ENCODE measurements around the gene PEX5L. TPM values are rescaled to one million over a fixed set of nuclear protein-coding genes. Genes with fewer than 3 reads are reported as not detected.

The PEX5L gene
- polyA plus RNA-seq, 1 of the 3 experiments (the other 2 are of a cell fraction), result not detected

GRCh38 chr3:179967622-179968021, 69.1 kb downstream of the PEX5L start:
- no peak for DNase-seq
- 43% methylated on average over 4 of the region's 4 CpGs for WGBS (ENCODE audit: low lambda C conversion rate)
- Histone ChIP-seq H3K4me2 (no peak overlapping the region), H3K36me3 (replicated peaks in 1 of 2; ENCODE audit: control insufficient read depth in 1 of 2, insufficient read depth in 2 of 2, low read length in 1 of 2) (no peaks in the 10 kb centered on the region), H3K4me1 (ENCODE audit: control insufficient read depth in 1 of 2, insufficient read depth in 2 of 2, low read depth in 1 of 2, low read length in 1 of 2) (no peaks in the 10 kb centered on the region), H3K9ac (no peak overlapping the region), H3K27ac (ENCODE audit: low read depth in 2 of 2, low read length in 1 of 2) (no peak overlapping the region), H3F3A (replicated peaks; ENCODE audit: insufficient read depth) (peaks cover 5% of the 10 kb centered on the region), H3K9me2 (no peaks in the 10 kb centered on the region), H2AFZ (ENCODE audit: low read depth) (no peak overlapping the region), H3K9me3 (no peaks in the 10 kb centered on the region), H4K20me1 (ENCODE audit: insufficient read depth) (no peaks in the 10 kb centered on the region), H3K27me3 (ENCODE audit: insufficient read depth) (no peaks in the 10 kb centered on the region), H3K4me3 (ENCODE audit: low read depth in 2 of 2, low read length in 1 of 2) (no peak overlapping the region), H3K79me2 (ENCODE audit: insufficient read depth) (no peaks in the 10 kb centered on the region)
- POLR2A ChIA-PET, result no interaction called here
- TF ChIP-seq IRF3 (IDR thresholded peaks at IDR 0.05; ENCODE audit: low read depth, low read length) (no peak), FOSL2 (IDR thresholded peaks at IDR 0.05; ENCODE audit: borderline replicate concordance, low read depth) (no peak), YY1 (IDR thresholded peaks at IDR 0.05; ENCODE audit: low read depth) (no peak), NFIC (IDR thresholded peaks at IDR 0.05; ENCODE audit: borderline replicate concordance) (no peak), MEF2A (IDR thresholded peaks at IDR 0.05; ENCODE audit: borderline replicate concordance, low read depth) (no peak), EZH2phosphoT487 (IDR thresholded peaks at IDR 0.05; ENCODE audit: borderline replicate concordance, low read depth) (no peak), ELF1 (IDR thresholded peaks at IDR 0.05) (no peak), NRF1 (IDR thresholded peaks at IDR 0.05; ENCODE audit: low read depth, low read length) (no peak), TEAD4 (IDR thresholded peaks at IDR 0.05; ENCODE audit: borderline replicate concordance, insufficient read depth) (no peak), MXI1 (IDR thresholded peaks at IDR 0.05; ENCODE audit: low read depth, low read length) (no peak), FOXJ3 (CRISPR knock-in tag; IDR thresholded peaks at IDR 0.05) (no peak), ZBTB33 (IDR thresholded peaks at IDR 0.05; ENCODE audit: borderline replicate concordance, low read depth) (no peak), SIN3A (IDR thresholded peaks at IDR 0.05; ENCODE audit: borderline replicate concordance, low read depth, low read length) (no peak), PBX3 (IDR thresholded peaks at IDR 0.05) (no peak), CTCF (IDR thresholded peaks at IDR 0.05) (no peak), POLR2AphosphoS5 (IDR thresholded peaks at IDR 0.05; ENCODE audit: low read depth, low read length) (no peak), RXRA (IDR thresholded peaks at IDR 0.05; ENCODE audit: borderline replicate concordance, low read depth) (no peak), RAD21 (IDR thresholded peaks at IDR 0.05; ENCODE audit: low read length) (no peak), TCF12 (IDR thresholded peaks at IDR 0.05) (no peak)
- TF ChIP-seq, protein P1, sequence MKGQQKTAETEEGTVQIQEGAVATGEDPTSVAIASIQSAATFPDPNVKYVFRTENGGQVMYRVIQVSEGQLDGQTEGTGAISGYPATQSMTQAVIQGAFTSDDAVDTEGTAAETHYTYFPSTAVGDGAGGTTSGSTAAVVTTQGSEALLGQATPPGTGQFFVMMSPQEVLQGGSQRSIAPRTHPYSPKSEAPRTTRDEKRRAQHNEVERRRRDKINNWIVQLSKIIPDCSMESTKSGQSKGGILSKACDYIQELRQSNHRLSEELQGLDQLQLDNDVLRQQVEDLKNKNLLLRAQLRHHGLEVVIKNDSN (IDR thresholded peaks at IDR 0.05; ENCODE audit: borderline replicate concordance, low read depth), result no peak
- CTCF ChIA-PET, result interaction anchor here (1.7 kb wide), 1 partner anchor 38 kb away, joined by 7 read pairs; no protein-coding TSS in a partner anchor

Measured in SK-N-SH (cell line).